Fibroblast of mammary gland (primary cell): ENCODE data around the gene BEND7.
"Not testable (repeated sequence)": the region's sequence is repeated elsewhere in the genome, so short reads cannot be mapped to it uniquely, and the experiment has no call there.

Source experiments
- DNase-seq: peaks from one replicate; pipeline ENCODE4 v3.0.0-alpha.2; 2010; ENCODE audit warnings: low read depth
- H3K4me3 ChIP-seq: 2 replicates; pipeline ENCODE4 v1.5.1; 2011; ENCODE audit warnings: low read depth, mild to moderate bottlenecking, low read length, moderate library complexity; ENCODE audit not compliant: control insufficient read depth
- TF ChIP-seq, protein P1 (sequence below): conservative IDR thresholded peaks from 2 replicates; pipeline ENCODE4 v1.5.1; 2011; ENCODE audit warnings: low read depth, low read length, inconsistent platforms; ENCODE audit not compliant: control insufficient read depth, insufficient read depth

Gene BEND7

DNA sequence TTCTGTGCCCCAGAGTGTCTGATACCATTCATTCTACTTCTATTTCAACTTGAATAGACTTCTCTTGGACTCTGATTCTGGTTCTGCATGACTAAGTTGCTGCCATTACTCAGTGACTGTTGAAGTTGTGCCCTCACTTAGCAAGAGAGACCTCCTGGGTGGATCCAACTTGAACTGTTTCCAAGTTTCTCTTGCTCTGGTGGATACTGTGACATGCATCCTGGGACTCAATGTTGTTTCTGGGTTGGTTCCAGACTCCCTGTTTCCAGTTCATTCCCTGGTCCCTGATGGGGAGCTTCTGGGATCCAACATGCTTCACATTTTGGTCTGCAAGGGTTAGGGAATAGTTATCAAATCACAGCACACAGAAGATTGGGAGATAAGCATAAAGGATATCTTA lies 31.8 kb upstream of the BEND7 start:
- TF ChIP-seq, protein P1, sequence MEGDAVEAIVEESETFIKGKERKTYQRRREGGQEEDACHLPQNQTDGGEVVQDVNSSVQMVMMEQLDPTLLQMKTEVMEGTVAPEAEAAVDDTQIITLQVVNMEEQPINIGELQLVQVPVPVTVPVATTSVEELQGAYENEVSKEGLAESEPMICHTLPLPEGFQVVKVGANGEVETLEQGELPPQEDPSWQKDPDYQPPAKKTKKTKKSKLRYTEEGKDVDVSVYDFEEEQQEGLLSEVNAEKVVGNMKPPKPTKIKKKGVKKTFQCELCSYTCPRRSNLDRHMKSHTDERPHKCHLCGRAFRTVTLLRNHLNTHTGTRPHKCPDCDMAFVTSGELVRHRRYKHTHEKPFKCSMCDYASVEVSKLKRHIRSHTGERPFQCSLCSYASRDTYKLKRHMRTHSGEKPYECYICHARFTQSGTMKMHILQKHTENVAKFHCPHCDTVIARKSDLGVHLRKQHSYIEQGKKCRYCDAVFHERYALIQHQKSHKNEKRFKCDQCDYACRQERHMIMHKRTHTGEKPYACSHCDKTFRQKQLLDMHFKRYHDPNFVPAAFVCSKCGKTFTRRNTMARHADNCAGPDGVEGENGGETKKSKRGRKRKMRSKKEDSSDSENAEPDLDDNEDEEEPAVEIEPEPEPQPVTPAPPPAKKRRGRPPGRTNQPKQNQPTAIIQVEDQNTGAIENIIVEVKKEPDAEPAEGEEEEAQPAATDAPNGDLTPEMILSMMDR: no peak
- H3K4me3 ChIP-seq: no peak overlapping the region
- peak; percentile 62 for DNase-seq

DNA sequence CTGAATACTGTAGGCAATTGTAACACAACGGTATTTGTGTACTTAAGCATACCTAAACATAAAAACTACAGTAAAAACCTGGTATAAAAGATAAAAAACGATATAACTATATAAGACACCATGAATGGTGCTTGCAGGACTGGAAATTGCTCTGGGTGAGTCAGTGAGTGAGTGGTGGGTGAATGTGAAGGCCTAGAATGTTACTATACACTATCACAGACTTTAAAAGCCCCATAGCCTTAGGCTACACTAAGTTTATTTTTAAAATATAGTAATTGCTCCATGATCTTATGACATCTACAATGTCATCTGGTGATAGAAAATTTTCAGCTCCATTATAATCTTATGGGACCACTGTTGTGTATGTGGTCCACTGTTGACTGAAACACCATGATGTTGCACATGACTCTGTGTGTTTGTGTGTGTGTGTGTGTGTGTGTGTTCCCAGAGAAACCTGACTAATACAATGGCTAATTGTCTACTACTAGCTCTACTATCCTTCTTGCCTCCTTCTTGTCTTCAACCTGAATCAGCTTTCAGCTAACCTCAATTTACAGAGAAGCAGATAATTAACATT lies 30.4 kb upstream of the BEND7 start:
- no peak for DNase-seq
- H3K4me3 ChIP-seq: no peak overlapping the region
- TF ChIP-seq, protein P1: no peak

DNA sequence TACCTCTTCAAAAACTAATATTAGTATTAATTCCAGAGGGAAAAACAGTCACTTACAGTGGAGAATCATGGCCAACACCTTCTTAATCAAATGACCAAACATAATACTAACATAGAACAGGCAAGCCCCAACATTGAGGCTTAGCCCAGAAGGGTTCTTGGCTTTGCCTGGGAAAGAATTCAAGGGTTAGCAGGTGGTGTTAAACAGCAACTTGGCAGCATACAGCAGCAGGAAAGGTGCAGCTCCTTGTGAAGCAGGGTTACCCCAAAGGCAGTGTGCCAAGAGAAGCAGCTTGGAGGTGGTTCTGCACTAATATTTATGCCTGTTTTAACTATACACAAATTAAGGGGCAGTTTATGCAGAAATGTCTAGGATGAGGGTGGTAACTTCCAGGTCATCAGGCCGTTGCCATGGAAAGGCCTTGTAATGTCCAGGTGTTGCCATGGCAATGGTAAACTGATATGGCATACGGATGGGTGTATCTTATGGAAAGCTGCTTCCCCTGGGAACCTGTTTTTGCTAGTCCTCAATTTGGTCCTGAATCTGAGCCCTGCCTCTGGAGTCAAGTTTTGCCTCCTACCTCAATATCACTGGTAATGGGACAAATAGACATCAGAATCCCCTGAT lies 27.2 kb upstream of the BEND7 start:
- TF ChIP-seq, protein P1: no peak
- H3K4me3 ChIP-seq: no peak overlapping the region
- DNase-seq: no peak

DNA sequence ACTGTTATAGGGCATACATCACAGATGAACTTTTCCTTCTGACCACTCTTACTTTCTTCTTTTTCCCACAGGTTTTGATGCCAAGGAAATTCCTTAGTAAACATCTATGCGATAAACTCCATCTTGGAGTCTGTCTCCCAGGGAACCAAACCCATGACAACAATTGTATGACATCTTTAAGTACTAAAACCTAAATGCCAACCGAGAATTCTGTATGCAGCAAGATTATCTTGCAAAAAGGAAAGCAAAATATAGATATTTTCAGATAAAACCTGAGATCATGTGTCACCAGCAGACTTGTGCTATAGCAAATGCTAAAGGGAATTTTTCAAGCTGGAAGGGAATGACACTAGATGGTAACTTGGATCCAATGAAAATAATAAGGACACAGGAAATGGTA lies 22.0 kb upstream of the BEND7 start:
- no peak for DNase-seq
- TF ChIP-seq, protein P1: no peak

DNA sequence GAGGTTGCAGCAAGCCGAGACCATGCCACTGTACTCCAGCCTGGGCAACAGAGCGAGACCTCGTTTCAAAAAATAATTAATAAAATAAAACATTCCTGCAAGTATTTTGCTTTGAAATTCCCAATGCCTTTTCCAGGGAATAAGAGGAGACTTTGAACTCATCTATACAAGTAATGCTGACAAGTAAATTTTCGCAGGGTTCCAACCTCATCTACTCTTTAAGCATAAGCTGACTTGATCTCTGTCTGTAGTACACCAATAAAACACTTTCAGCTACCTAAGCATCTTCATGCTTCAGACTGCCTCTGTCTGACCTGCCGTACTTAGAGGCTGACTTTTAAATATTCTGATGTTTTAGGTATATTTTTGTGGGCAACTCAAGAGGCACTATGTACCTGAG lies 13.7 kb upstream of the BEND7 start:
- TF ChIP-seq, protein P1: no peak
- no peak for DNase-seq

More for the DNA sequence above, 22.0 kb upstream of the BEND7 start:
- H3K4me3 ChIP-seq: no peak overlapping the region

DNA sequence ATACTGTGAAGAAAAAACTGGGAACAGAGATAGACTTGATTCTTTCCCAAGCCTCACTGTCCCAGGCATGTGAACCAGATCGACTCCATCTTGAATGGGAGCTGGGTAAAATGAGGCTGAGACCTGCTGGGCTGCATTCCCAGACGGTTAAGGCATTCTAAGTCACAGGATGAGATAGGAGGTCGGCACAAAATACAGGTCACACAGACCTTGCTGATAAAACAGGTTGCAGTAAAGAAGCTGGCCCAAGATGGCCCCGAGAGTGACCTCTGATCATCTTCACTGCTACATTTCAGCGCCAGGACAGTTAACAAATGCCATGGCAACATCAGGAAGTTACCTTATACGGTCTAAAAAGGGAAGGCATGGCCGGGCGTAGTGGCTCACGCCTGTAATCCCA lies 9.2 kb upstream of the BEND7 start:
- not testable (repeated sequence) for DNase-seq, H3K4me3 ChIP-seq

More for the DNA sequence above, 13.7 kb upstream of the BEND7 start:
- no peak overlapping the region for H3K4me3 ChIP-seq

DNA sequence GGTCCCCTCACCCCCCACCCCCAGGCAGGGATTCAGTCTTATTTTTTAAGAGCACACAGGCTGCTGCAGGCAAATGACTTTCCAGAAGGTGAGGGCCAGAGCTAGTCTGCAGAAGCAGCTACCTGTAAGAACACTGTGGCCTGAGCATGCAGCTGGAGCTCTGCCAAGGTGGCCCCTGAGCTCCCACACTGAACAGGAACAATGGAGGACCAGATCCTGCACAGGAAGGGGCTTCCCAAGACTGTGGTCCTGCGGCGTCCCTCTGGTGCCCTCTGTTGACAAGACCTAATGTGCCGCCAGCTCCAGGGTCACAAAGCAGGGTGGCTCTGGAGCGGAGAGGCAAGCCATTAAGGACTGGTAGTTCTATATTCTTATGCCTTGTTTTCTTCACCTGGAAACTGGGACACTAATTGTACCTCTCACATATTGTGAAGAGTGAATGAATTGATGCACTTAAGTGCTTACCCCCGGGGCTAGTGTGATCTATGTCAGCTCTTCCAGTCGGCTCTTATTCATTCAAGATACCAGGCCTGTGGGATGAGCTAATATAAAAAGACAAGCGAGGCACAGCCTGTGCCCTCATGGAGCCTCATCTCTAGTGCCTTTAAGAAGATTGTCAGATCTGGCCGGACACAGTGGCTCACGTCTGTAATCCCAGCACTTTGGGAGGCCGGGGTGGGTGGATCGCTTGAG lies 8.0 kb upstream of the BEND7 start:
- TF ChIP-seq, protein P1: peak; percentile 56
- DNase-seq: peak; percentile 38
- no peak overlapping the region for H3K4me3 ChIP-seq
